Upper lobe of left lung (tissue), 6 donors: ENCODE measurements around the gene PCDHA13. TPM values are rescaled to one million over a fixed set of nuclear protein-coding genes. Genes with fewer than 3 reads are reported as not detected.
"Not testable (repeated sequence)": the region's sequence is repeated elsewhere in the genome, so short reads cannot be mapped to it uniquely, and the experiment has no call there.

ENCODE experiments used
- ATAC-seq, 2 donors: fragments of 200-7000 bp; cut with Tn5 transposase; one replicate each; pipeline ENCODE4 v1.9.1; 2022; ENCODE audit warnings: mild to moderate bottlenecking in 2 of 2, moderate library complexity in 2 of 2; ENCODE audit not compliant: low FRiP score in 2 of 2
- DNase-seq, 2 donors: peaks; one replicate each; pipeline ENCODE4 v3.0.0-alpha.2; 2019 to 2020
- H3K27ac ChIP-seq, 4 donors: fragments of 200-600 bp; sonication (generic); one replicate each; pipeline ENCODE4 v1.5.1; 2016 to 2019
- H3K27me3 ChIP-seq, 4 donors: fragments of 200-600 bp; sonication (generic); one replicate each; pipeline ENCODE4 v1.5.1; 2017 to 2019
- H3K36me3 ChIP-seq, 4 donors: fragments of 200-600 bp; sonication (generic); one replicate each; pipeline ENCODE4 v1.5.1; 2016 to 2019
- H3K4me1 ChIP-seq, 4 donors: fragments of 200-600 bp; sonication (generic); one replicate each; pipeline ENCODE4 v1.5.1; 2018 to 2019
- H3K4me3 ChIP-seq, 4 donors: fragments of 200-600 bp; sonication (generic); one replicate each; pipeline ENCODE4 v1.5.1; 2017 to 2019; ENCODE audit warnings: mild to moderate bottlenecking in 2 of 4, moderate library complexity in 1 of 4
- H3K9me3 ChIP-seq, 4 donors: fragments of 200-600 bp; sonication (generic); one replicate each; pipeline ENCODE4 v1.5.1; 2018 to 2019
- CTCF ChIP-seq, 6 experiments: fragments of 450-650 bp in 4 of 6; fragments of 200-600 bp in 2 of 6; sonication (generic) in 2 of 6; IDR thresholded peaks; one replicate each; pipeline ENCODE4 v1.5.1; 2016 to 2019; ENCODE audit warnings: antibody characterized with exemption in 6 of 6
- EP300 ChIP-seq, 4 donors: sonication (generic); formaldehyde crosslinking; IDR thresholded peaks; one replicate each; pipeline ENCODE4 v1.5.1; 2017; ENCODE audit warnings: antibody characterized with exemption in 4 of 4, control low read depth in 2 of 4
- POLR2A ChIP-seq, 4 donors: fragments of 450-650 bp; IDR thresholded peaks; one replicate each; pipeline ENCODE4 v1.5.1; 2016 to 2017; ENCODE audit warnings: antibody characterized with exemption in 4 of 4, mild to moderate bottlenecking in 2 of 4
- POLR2AphosphoS5 ChIP-seq, 2 donors: sonication (generic); formaldehyde crosslinking; IDR thresholded peaks; one replicate each; pipeline ENCODE4 v1.5.1; 2017; ENCODE audit warnings: antibody characterized with exemption in 2 of 2
- WGBS, 2 donors: methylation state at CpG; one replicate each; pipeline ENCODE4 v1.1.5; 2017 to 2018; 5-methylcytosine and 5-hydroxymethylcytosine counted together
- total RNA-seq, 6 donors: library from RNA; depleted of rRNA in 4 of 6; stranded (reverse); fragments of >200 nt in 4 of 6; gene quantifications; one replicate each; pipeline versions ENCODE4 v1.1.0 to v1.2.1, GENCODE V29; 2016 to 2021
- donor health status: DM: no; HTN: no; CAD: no; lungs with moderate emphysema.
- donor health status: DM: no; HTN: yes; CAD: no; lungs with severe emphysema.

The PCDHA13 gene
- 1 to 10 TPM in 4 of 6 donors, under 1 TPM in 2; 0.44 to 5.2 (median 1.2) TPM for total RNA-seq

DNA sequence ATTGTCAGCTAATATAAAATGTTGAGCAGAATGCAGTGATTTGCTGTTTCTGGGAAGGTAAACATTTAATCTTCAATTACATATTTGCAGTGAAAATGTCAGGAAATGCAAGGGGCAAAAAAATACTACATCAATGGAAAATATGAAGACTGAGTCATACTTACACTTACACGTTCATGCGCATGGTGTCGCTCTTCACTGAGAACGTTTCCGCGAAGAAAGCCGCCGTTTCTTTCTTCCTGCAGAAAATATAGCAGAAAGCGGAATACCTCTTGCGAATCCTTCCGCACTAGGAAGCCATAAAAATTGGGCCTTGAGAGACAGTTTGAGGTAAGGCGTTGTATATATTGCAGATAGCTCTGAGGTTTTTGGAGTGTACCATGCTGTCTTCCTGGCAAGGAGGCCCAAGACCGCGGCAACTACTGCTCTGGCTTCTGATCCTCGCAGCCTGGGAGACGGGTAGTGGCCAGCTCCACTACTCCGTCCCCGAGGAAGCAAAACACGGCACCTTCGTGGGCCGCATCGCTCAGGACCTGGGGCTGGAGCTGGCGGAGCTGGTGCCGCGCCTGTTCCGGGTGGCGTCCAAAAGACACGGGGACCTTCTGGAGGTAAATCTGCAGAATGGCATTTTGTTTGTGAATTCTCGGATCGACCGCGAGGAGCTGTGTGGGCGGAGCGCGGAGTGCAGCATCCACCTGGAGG is at the start of gene PCDHA13:
Gene PCDHA13 (plus strand): TSS at position 236 of the 702 bp plus-strand sequence. CDS start 145 bp downstream, at position 381.
- no peaks in the 10 kb centered on the region for H3K36me3 ChIP-seq
- peaks cover 0 to 34% (median 20%) of the 10 kb centered on the region in 4 donors for H3K9me3 ChIP-seq
- no peak within 1 kb of the TSS for H3K27ac ChIP-seq
- H3K4me1 ChIP-seq: no peaks in the 10 kb centered on the region
- DNase-seq: peak in 1 of 2 donors; percentile 34
- ATAC-seq: peak in 1 of 2 donors; percentile 59
- peaks cover 0 to 4% (median 0%) of the 10 kb centered on the region in 4 donors for H3K27me3 ChIP-seq
- TF ChIP-seq CTCF (IDR thresholded peaks at IDR 0.05): peak in 5 of 6 experiments; percentile 9 to 54 (median 21)
- no peak for TF ChIP-seq POLR2A (IDR thresholded peaks at IDR 0.05)
- 18 to 19% methylated on average over 16 to 35 of the region's 35 CpGs for WGBS, 2 donors
- H3K4me3 ChIP-seq: peak within 1 kb of the TSS in 3 of 4 donors; percentile 30 to 43 (median 34)

DNA sequence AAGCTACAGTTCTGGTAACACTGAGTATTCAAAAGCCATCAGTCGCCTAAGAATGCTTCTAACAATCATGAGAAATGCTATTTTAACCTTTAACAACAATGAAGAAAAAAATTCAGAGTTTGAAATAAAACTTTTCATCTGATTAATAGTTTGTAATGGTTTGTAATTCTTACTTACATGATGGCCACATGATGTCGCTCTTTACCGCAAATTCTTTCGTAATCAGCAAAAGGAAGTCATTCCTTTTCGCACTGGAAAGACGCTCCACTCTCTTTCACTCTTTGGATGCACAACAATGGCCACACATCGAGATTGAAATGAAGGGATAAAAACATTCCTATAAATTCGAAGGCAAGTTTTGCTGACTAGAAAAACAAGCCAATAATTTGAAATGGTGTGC is 47.9 kb upstream of the PCDHA13 start, which contains the start of gene PCDHA7:
Gene PCDHA7 (plus strand): TSS at position 277 of the 400 bp plus-strand sequence. CDS start 115 bp downstream, at position 392.
- ATAC-seq (no peak), DNase-seq (no peak)
- TF ChIP-seq POLR2AphosphoS5 (IDR thresholded peaks at IDR 0.05): no peak
- TF ChIP-seq POLR2A (IDR thresholded peaks at IDR 0.05): no peak
- no peak for TF ChIP-seq EP300 (IDR thresholded peaks at IDR 0.05)
- 8 to 16% methylated on average over 8 of the region's 8 CpGs for WGBS, 2 donors
- Histone ChIP-seq H3K9me3 (peaks cover 10 to 43% (median 36%) of the 10 kb centered on the region in 4 donors), H3K4me3 (peak within 1 kb of the TSS in 3 of 4 donors; percentile 5 to 25 (median 16)), H3K27me3 (no peaks in the 10 kb centered on the region), H3K4me1 (no peaks in the 10 kb centered on the region), H3K36me3 (no peaks in the 10 kb centered on the region), H3K27ac (no peak within 1 kb of the TSS)

DNA sequence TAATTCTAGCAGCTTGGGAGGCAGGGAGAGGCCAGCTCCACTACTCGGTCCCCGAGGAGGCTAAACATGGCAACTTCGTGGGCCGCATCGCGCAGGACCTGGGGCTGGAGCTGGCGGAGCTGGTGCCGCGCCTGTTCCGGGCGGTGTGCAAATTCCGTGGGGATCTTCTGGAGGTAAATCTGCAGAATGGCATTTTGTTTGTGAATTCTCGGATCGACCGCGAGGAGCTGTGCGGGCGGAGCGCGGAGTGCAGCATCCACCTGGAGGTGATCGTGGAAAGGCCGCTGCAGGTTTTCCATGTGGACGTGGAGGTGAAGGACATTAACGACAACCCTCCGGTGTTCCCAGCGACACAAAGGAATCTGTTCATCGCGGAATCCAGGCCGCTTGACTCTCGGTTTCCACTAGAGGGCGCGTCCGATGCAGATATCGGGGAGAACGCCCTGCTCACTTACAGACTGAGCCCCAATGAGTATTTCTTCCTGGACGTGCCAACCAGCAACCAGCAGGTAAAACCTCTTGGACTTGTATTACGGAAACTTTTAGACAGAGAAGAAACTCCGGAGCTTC is 47.4 kb upstream of the PCDHA13 start:
- Histone ChIP-seq H3K9me3 (peaks cover 10 to 38% (median 31%) of the 10 kb centered on the region in 4 donors), H3K4me3 (peak overlapping the region in 3 of 4 donors; percentile 5 to 25 (median 16))
- 26% methylated on average over 12 to 26 of the region's 38 CpGs for WGBS, 2 donors

GRCh38 chr5:140835622-140836510 is 46.1 kb upstream of the PCDHA13 start:
- no peak overlapping the region for H3K27ac ChIP-seq
- H3K4me1 ChIP-seq: no peaks in the 10 kb centered on the region
- H3K36me3 ChIP-seq: no peaks in the 10 kb centered on the region
- H3K27me3 ChIP-seq: no peaks in the 10 kb centered on the region
- H3K9me3 ChIP-seq: peaks cover 7 to 30% (median 24%) of the 10 kb centered on the region in 4 donors
- ATAC-seq (no peak), DNase-seq (peak in 1 of 2 donors; percentile 82)
- no peak overlapping the region for H3K4me3 ChIP-seq
- WGBS, 2 donors: 57 to 63% methylated on average over 17 to 80 of the region's 103 CpGs
- TF ChIP-seq EP300 (IDR thresholded peaks at IDR 0.05) (no peak), POLR2AphosphoS5 (IDR thresholded peaks at IDR 0.05) (no peak), CTCF (IDR thresholded peaks at IDR 0.05) (no peak), POLR2A (IDR thresholded peaks at IDR 0.05) (no peak)

More for the DNA sequence above, 47.4 kb upstream of the PCDHA13 start:
- not testable (repeated sequence) for H3K27me3 ChIP-seq, H3K27ac ChIP-seq, H3K36me3 ChIP-seq, H3K4me1 ChIP-seq, ATAC-seq
- DNase-seq: peak in 1 of 2 donors; percentile 54

DNA sequence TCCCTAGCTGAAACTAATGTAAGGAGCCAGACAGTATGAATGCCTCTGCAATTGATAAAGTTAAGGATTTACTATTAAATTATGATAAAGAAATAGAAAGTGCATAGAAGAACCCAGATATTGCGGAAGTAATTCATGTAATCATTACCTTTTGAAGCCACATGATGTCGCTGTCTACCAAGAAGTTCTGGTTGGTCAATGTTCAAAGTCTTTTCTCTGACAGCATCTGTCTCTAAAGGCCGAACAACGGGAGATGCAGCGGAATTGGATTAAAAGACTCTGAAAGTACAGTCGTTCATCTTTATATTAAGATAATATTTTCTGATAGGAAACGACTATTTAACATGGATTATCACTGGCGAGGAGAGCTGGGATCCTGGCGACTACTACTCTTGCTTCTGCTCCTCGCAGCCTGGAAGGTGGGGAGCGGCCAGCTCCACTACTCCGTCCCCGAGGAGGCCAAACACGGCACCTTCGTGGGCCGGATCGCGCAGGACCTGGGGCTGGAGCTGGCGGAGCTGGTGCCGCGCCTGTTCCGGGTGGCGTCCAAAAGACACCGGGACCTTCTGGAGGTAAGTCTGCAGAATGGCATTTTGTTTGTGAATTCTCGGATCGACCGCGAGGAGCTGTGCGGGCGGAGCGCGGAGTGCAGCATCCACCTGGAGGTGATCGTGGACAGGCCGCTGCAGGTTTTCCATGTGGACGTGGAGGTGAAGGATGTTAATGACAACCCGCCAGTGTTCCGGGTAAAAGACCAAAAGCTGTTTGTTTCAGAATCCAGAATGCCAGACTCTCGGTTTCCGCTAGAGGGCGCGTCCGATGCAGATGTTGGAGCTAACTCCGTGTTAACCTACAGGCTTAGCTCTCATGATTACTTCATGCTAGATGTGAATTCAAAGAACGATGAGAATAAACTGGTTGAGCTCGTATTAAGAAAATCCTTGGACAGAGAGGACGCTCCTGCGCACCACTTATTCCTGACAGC is 40.7 kb upstream of the PCDHA13 start, which contains the start of gene PCDHA8:
Gene PCDHA8 (plus strand): TSS at position 210 of the 985 bp plus-strand sequence. CDS start 135 bp downstream, at position 345.
- Histone ChIP-seq H3K27me3 (no peaks in the 10 kb centered on the region), H3K9me3 (peaks cover 3 to 34% (median 29%) of the 10 kb centered on the region in 4 donors)
- WGBS, 2 donors: 25 to 34% methylated on average over 43 to 47 of the region's 47 CpGs

More for the DNA sequence above, 40.7 kb upstream of the PCDHA13 start, which contains the start of gene PCDHA8:
- DNase-seq: peak in 1 of 2 donors; percentile 49
- TF ChIP-seq POLR2A (IDR thresholded peaks at IDR 0.05): no peak
- no peak for TF ChIP-seq CTCF (IDR thresholded peaks at IDR 0.05)
- TF ChIP-seq POLR2AphosphoS5 (IDR thresholded peaks at IDR 0.05): no peak
- Histone ChIP-seq H3K36me3 (no peaks in the 10 kb centered on the region), H3K4me3 (no peak within 1 kb of the TSS), H3K27ac (no peak within 1 kb of the TSS), H3K4me1 (no peaks in the 10 kb centered on the region)
- ATAC-seq: no peak
